ENCODE data around the gene TEK.

TEK gene

GRCh38 chr9:27165068-27165467 is 56.0 kb downstream of the TEK start:
- Histone ChIP-seq H3K4me1 (ENCODE audit: low read depth, poor library complexity, severe bottlenecking) (no peaks in the 10 kb centered on the region), H3K27ac (no peak overlapping the region), H3K36me3 (ENCODE audit: insufficient read depth) (no peaks in the 10 kb centered on the region), H4K20me1 (ENCODE audit: insufficient read depth) (no peaks in the 10 kb centered on the region), H3K9ac (no peak overlapping the region), H3K79me2 (ENCODE audit: insufficient read depth, low read depth) (no peaks in the 10 kb centered on the region), H2AFZ (ENCODE audit: low read depth) (no peak overlapping the region), H3K4me2 (no peak overlapping the region), H3K27me3 (ENCODE audit: insufficient read depth, low read depth) (no peaks in the 10 kb centered on the region), H3K4me3 (IDR thresholded peaks at IDR 0.05; ENCODE audit: insufficient read depth, low read depth, low read length) (no peak overlapping the region)
- no peak for TF ChIP-seq CTCF (conservative IDR thresholded peaks at IDR 0.05; ENCODE audit: low read depth, low read length)

GRCh38 chr9:27165670-27166069 is 56.6 kb downstream of the TEK start:
- Histone ChIP-seq H3K9ac (no peak overlapping the region), H3K4me2 (no peak overlapping the region), H3K36me3 (ENCODE audit: insufficient read depth) (no peaks in the 10 kb centered on the region), H3K27ac (no peak overlapping the region), H3K79me2 (ENCODE audit: insufficient read depth, low read depth) (no peaks in the 10 kb centered on the region), H3K27me3 (ENCODE audit: insufficient read depth, low read depth) (no peaks in the 10 kb centered on the region), H3K4me1 (ENCODE audit: low read depth, poor library complexity, severe bottlenecking) (no peaks in the 10 kb centered on the region), H2AFZ (ENCODE audit: low read depth) (no peak overlapping the region), H4K20me1 (ENCODE audit: insufficient read depth) (no peaks in the 10 kb centered on the region), H3K4me3 (IDR thresholded peaks at IDR 0.05; ENCODE audit: insufficient read depth, low read depth, low read length) (no peak overlapping the region)
- no peak for TF ChIP-seq CTCF (conservative IDR thresholded peaks at IDR 0.05; ENCODE audit: low read depth, low read length)

- no peaks in the 10 kb centered on the region for H4K20me1 ChIP-seq (ENCODE audit: insufficient read depth)
- H3K4me1 ChIP-seq (ENCODE audit: low read depth, poor library complexity, severe bottlenecking) = no peaks in the 10 kb centered on the region
- H3K36me3 ChIP-seq (ENCODE audit: insufficient read depth) = no peaks in the 10 kb centered on the region
- no peak overlapping the region for H2AFZ ChIP-seq (ENCODE audit: low read depth)
- H3K27ac ChIP-seq = no peak overlapping the region
- TF ChIP-seq CTCF (conservative IDR thresholded peaks at IDR 0.05; ENCODE audit: low read depth, low read length) = no peak
- no peak overlapping the region for H3K9ac ChIP-seq
- H3K4me2 ChIP-seq = no peak overlapping the region
- no peak overlapping the region for H3K4me3 ChIP-seq (IDR thresholded peaks at IDR 0.05; ENCODE audit: insufficient read depth, low read depth, low read length)
- H3K27me3 ChIP-seq (ENCODE audit: insufficient read depth, low read depth) = no peaks in the 10 kb centered on the region
- H3K79me2 ChIP-seq (ENCODE audit: insufficient read depth, low read depth) = no peaks in the 10 kb centered on the region
Observed at GRCh38 chr9:27168496-27168895, 59.5 kb downstream of the TEK start.

DNA sequence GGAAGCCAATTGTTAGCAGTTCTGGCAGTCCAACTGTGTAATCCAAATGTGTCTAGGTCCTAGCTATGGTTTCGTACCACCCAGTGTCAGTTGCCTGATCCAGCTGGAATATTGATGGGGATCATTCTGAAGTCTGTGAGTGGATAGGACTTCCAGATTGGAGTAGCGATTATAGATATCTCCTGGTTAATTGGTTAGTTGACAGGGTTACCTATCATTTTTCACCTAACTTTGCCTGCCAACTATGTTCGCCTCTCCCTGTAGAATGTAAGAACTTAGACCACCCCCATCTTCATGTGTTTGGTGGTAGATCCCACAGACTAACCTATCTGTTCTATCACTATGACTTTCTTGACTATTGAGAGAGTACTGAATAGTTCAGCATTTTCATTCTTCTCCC is 59.9 kb downstream of the TEK start:
- no peaks in the 10 kb centered on the region for H3K4me1 ChIP-seq (ENCODE audit: low read depth, poor library complexity, severe bottlenecking)
- H3K27ac ChIP-seq = no peak overlapping the region
- H3K36me3 ChIP-seq (ENCODE audit: insufficient read depth) = no peaks in the 10 kb centered on the region
- no peaks in the 10 kb centered on the region for H3K27me3 ChIP-seq (ENCODE audit: insufficient read depth, low read depth)
- no peaks in the 10 kb centered on the region for H3K79me2 ChIP-seq (ENCODE audit: insufficient read depth, low read depth)
- no peak for TF ChIP-seq CTCF (conservative IDR thresholded peaks at IDR 0.05; ENCODE audit: low read depth, low read length)
- no peaks in the 10 kb centered on the region for H4K20me1 ChIP-seq (ENCODE audit: insufficient read depth)
- H3K9ac ChIP-seq = no peak overlapping the region
- no peak overlapping the region for H3K4me2 ChIP-seq
- H3K4me3 ChIP-seq (IDR thresholded peaks at IDR 0.05; ENCODE audit: insufficient read depth, low read depth, low read length) = no peak overlapping the region
- H2AFZ ChIP-seq (ENCODE audit: low read depth) = no peak overlapping the region

DNA sequence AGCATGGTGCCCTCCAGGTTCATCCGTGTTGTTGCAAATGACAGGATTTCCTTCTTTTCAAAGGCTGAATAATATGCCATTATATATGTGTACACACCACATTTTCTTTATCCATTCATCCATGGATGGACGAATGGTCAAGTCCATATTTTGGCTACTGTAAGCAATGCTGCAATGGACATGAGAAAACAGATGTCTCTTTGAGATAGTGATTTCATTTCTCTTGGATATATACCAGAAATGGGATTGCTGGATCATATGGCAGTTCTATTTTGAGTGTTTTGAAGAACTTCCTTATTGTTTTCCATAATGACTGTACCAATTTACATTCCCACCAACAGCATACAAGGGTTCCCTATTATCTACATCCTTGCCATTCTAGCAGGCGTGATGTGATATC is 67.9 kb downstream of the TEK start:
- Histone ChIP-seq H3K27me3 (ENCODE audit: insufficient read depth, low read depth) (no peaks in the 10 kb centered on the region), H3K4me1 (ENCODE audit: low read depth, poor library complexity, severe bottlenecking) (no peaks in the 10 kb centered on the region), H3K4me3 (IDR thresholded peaks at IDR 0.05; ENCODE audit: insufficient read depth, low read depth, low read length) (no peak overlapping the region), H4K20me1 (ENCODE audit: insufficient read depth) (no peaks in the 10 kb centered on the region), H3K4me2 (no peak overlapping the region), H3K36me3 (ENCODE audit: insufficient read depth) (no peaks in the 10 kb centered on the region), H3K27ac (no peak overlapping the region), H2AFZ (ENCODE audit: low read depth) (no peak overlapping the region), H3K9ac (no peak overlapping the region), H3K79me2 (ENCODE audit: insufficient read depth, low read depth) (no peaks in the 10 kb centered on the region)
- TF ChIP-seq CTCF (conservative IDR thresholded peaks at IDR 0.05; ENCODE audit: low read depth, low read length) = no peak

Measured in KMS-11 (cell line).